ENCODE data around the gene RFWD3.

DNA sequence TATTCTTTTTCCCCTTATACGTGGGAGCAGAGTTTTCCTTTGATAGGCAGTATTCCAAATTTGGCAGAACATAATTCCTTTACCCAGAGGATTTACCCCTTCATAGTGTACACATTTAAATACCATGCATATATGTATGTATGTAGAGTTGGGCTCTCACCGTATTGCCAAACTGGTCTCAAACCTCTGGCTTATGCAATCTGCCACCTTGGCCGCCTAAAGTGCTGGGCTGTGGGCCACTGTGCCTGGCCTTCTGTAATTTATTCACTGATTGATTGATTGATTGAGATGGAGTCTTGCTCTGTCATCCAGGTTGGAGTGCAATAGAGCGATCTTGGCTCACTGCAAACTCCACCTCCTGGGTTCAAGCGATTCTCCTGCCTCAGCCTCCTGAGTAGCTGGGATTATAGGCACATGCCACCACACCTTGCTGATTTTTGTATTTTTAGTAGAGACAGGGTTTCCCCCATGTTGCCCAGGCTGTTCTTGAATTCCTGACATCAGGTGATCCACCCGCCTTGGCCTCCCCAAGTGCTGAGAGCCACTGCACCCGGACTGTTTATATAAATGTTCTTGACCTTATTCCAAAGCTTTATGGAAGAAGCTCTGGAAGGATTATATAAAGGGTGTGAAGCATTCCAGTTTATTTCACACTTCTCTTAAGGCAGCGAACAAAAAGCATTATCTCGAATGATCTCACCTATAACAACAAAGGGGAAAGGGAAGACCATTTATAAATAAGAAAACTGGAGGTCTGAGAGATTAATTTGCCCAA is 74.6 kb downstream of the RFWD3 start:
- TF ChIP-seq ZNF274 (IDR thresholded peaks at IDR 0.05; ENCODE audit: low read depth, low read length) (no peak), YY1 (IDR thresholded peaks at IDR 0.05; ENCODE audit: insufficient read depth, insufficient read length) (no peak), SUZ12 (IDR thresholded peaks at IDR 0.05; ENCODE audit: extremely low read depth, insufficient read depth, insufficient read length) (no peak)
